ENCODE measurements around the gene DLX3. TPM values are rescaled to one million over a fixed set of nuclear protein-coding genes. Genes with fewer than 3 reads are reported as not detected.

Gene DLX3
- total RNA-seq, 4 donors from 2014 or later: 0.28 TPM; not detected in 3

DNA sequence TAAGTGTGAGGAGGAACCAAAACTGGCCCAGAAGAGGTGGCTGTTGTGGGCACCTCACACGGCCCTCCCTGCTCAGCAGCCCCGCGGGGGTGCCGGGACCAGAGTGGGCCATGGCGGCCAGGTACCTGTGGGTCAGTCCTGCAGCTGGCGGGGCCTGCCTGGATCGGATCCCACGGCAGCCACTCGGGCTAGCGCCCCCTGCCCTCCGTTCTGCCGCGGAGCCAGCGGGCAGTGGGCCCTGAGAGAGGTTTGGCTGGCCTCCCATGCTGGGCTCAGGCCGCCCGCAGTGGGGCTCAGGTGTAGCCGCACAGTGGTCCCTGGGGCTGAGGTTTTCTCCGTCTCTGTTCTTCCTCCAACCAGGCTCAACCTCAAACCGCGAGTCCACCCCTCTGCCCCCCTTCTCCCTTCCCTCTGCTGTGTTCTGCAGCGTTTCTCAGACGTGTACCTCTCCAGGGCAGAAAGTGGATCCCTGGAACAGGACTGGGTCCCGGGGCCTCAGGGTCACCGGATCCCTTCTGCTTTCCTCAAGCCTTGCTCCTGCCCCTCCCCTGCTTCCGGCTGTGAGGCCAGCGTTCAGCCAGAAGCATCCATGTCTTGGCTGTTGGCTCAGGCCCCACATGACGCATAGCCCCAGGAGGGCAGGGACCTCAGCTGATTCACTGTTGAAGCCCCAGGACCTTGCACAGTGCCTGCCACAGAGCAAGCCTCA lies 32.3 kb upstream of the DLX3 start:
- peak; percentile 76 to 79 for DNase-seq
- intact Hi-C loops (cut with DNase I; ENCODE audit: low total_unique reads): loop anchor here (2.0 kb wide), 1 partner anchor 61 kb away; no protein-coding TSS in a partner anchor
- Histone ChIP-seq H3K27ac (peak overlapping the region; percentile 6 to 45), H3K36me3 (no peaks in the 10 kb centered on the region), H3K9me3 (no peaks in the 10 kb centered on the region), H3K4me1 (peaks cover 0 to 20% of the 10 kb centered on the region in 2 donors), H3K27me3 (no peaks in the 10 kb centered on the region), H3K4me3 (peak overlapping the region in 1 of 2 donors; percentile 14)
- TF ChIP-seq POLR2A (IDR thresholded peaks at IDR 0.05): no peak
- TF ChIP-seq CTCF (IDR thresholded peaks at IDR 0.05): no peak

- Histone ChIP-seq H3K9me3 (no peaks in the 10 kb centered on the region), H3K4me1 (peaks cover 0 to 20% of the 10 kb centered on the region in 2 donors), H3K27ac (peak overlapping the region in 1 of 2 donors; percentile 45), H3K27me3 (no peaks in the 10 kb centered on the region), H3K4me3 (peak overlapping the region in 1 of 2 donors; percentile 14), H3K36me3 (no peaks in the 10 kb centered on the region)
- TF ChIP-seq CTCF (IDR thresholded peaks at IDR 0.05): peak; percentile 89 to 97 (median 96)
- no peak for TF ChIP-seq POLR2A (IDR thresholded peaks at IDR 0.05)
- intact Hi-C loops (cut with DNase I; ENCODE audit: low total_unique reads): loop anchor here (2.0 kb wide), 1 partner anchor 62 kb away; no protein-coding TSS in a partner anchor
- peak; percentile 82 to 90 for DNase-seq
Observed at GRCh38 chr17:50026837-50027171, 31.8 kb upstream of the DLX3 start.

DNA sequence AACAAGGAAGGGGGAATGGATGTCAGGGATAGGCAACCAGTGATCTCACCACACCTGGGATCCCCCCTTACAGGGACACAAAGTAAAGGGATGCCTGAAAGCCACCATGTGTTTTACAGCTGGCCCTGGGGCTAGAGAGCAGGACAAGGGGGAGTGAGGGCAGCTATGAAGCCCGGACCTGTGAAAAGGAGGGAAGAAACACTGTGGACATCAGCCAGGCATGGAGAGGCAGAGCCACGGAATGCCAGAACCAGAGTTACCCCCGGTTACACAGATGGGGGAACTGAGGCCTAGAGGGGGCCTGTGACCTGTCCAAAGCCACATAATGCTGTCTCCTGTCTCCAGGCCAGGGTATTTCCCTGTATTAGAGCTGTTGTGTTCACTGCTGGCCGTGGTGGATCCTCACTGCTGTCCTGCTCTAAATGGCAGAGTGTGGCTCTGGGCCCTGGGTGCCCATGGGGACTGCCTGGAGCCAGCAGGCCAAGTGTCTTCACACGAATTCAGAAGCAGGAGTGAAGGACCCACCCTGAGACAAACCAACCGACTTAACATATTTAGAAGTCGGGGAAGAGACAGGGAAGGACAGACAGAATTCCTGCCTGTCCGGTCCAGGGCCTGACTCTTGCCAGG lies 31.1 kb upstream of the DLX3 start:
- intact Hi-C loops (cut with DNase I; ENCODE audit: low total_unique reads): loop anchor here (2.0 kb wide), 1 partner anchor 63 kb away; no protein-coding TSS in a partner anchor
- no peaks in the 10 kb centered on the region for H3K9me3 ChIP-seq
- no peaks in the 10 kb centered on the region for H3K27me3 ChIP-seq
- no peak for DNase-seq
- TF ChIP-seq CTCF (IDR thresholded peaks at IDR 0.05): no peak
- TF ChIP-seq POLR2A (IDR thresholded peaks at IDR 0.05): no peak
- H3K36me3 ChIP-seq: no peaks in the 10 kb centered on the region
- no peak overlapping the region for H3K27ac ChIP-seq
- peaks cover 0 to 20% of the 10 kb centered on the region in 2 donors for H3K4me1 ChIP-seq
- no peak overlapping the region for H3K4me3 ChIP-seq

- H3K27ac ChIP-seq: no peak overlapping the region
- intact Hi-C loops (cut with DNase I; ENCODE audit: low total_unique reads): no loop called here
- no peak for DNase-seq
Observed at GRCh38 chr17:50024808-50025207, 29.8 kb upstream of the DLX3 start.

More at GRCh38 chr17:50024808-50025207, 29.8 kb upstream of the DLX3 start:
- Histone ChIP-seq H3K4me1 (peaks cover 0 to 20% of the 10 kb centered on the region in 2 donors), H3K36me3 (no peaks in the 10 kb centered on the region), H3K27me3 (no peaks in the 10 kb centered on the region), H3K9me3 (no peaks in the 10 kb centered on the region), H3K4me3 (no peak overlapping the region)
- TF ChIP-seq CTCF (IDR thresholded peaks at IDR 0.05): no peak
- no peak for TF ChIP-seq POLR2A (IDR thresholded peaks at IDR 0.05)

All from uterus (tissue), 4 donors.